Keratinocyte (primary cell): ENCODE results near the gene CHTOP. TPM values are rescaled to one million over a fixed set of nuclear protein-coding genes. Genes with fewer than 3 reads are reported as not detected.
A peak's percentile ranks its signal among the peaks of the same experiment; 100 is the strongest.
"Not testable (repeated sequence)": the region's sequence is repeated elsewhere in the genome, so short reads cannot be mapped to it uniquely, and the experiment has no call there.

Experiments used
- DNase-seq: peaks from one replicate; pipeline ENCODE4 v3.0.0-alpha.2; 2011; ENCODE audit warnings: low read depth, missing footprints, low spot score
- FAIRE-seq: peaks from 2 replicates; lab custom pipeline; 2011; peaks lifted over from hg19 to GRCh38; lab: Jason Lieb, UNC
- H2AFZ ChIP-seq: 2 replicates; pipeline ENCODE4 v1.6.0; 2012; ENCODE audit warnings: low read length, control low read depth, inconsistent platforms; ENCODE audit not compliant: control insufficient read depth
- H3K27ac ChIP-seq: 2 replicates; pipeline ENCODE4 v1.5.1; 2011; ENCODE audit warnings: low read length; ENCODE audit not compliant: control insufficient read depth, insufficient read depth
- H3K27me3 ChIP-seq: 3 replicates; pipeline ENCODE4 v1.6.0; 2011; ENCODE audit warnings: low read length; ENCODE audit not compliant: control insufficient read depth, insufficient read depth; ENCODE audit errors: extremely low read depth
- H3K36me3 ChIP-seq, 2 experiments: 2 replicates in 1 of 2; 3 replicates in 1 of 2; pipeline ENCODE4 v1.5.1; 2011; ENCODE audit warnings: low read length in 2 of 2, mild to moderate bottlenecking in 1 of 2; ENCODE audit not compliant: control insufficient read depth in 2 of 2, insufficient read depth in 2 of 2; ENCODE audit errors: extremely low read depth in 1 of 2
- H3K4me1 ChIP-seq: 3 replicates; pipeline ENCODE4 v1.5.1; 2011; ENCODE audit warnings: low read length; ENCODE audit not compliant: control insufficient read depth, insufficient read depth; ENCODE audit errors: extremely low read depth
- H3K4me2 ChIP-seq: 3 replicates; pipeline ENCODE4 v1.6.0; 2011; ENCODE audit warnings: low read depth, low read length; ENCODE audit not compliant: control insufficient read depth, insufficient read depth; ENCODE audit errors: extremely low read depth
- H3K4me3 ChIP-seq, 3 experiments: fragments of 200-600 bp in 1 of 3; sonication (generic) in 1 of 3; 2 replicates in 2 of 3; 3 replicates in 1 of 3; pipeline ENCODE4 v1.5.1; 2011 to 2016; ENCODE audit warnings: low read length in 3 of 3, mild to moderate bottlenecking in 3 of 3, control low read depth in 2 of 3, inconsistent platforms in 1 of 3, low read depth in 1 of 3, mixed read lengths in 1 of 3, mixed run types in 1 of 3, moderate library complexity in 1 of 3; ENCODE audit not compliant: control insufficient read depth in 2 of 3, insufficient read depth in 2 of 3; ENCODE audit errors: extremely low read depth in 1 of 3
- H3K79me2 ChIP-seq: 2 replicates; pipeline ENCODE4 v1.6.0; 2012; ENCODE audit warnings: low read length; ENCODE audit not compliant: control insufficient read depth, insufficient read depth
- H3K9ac ChIP-seq: 3 replicates; pipeline ENCODE4 v1.6.0; 2011; ENCODE audit warnings: low read length; ENCODE audit not compliant: control insufficient read depth, insufficient read depth; ENCODE audit errors: extremely low read depth
- H3K9me1 ChIP-seq: 3 replicates; pipeline ENCODE4 v1.6.0; 2011; ENCODE audit warnings: low read length; ENCODE audit not compliant: control insufficient read depth, insufficient read depth; ENCODE audit errors: extremely low read depth
- H3K9me3 ChIP-seq: 2 replicates; pipeline ENCODE4 v1.5.1; 2012; ENCODE audit warnings: low read depth, low read length; ENCODE audit not compliant: control insufficient read depth
- H4K20me1 ChIP-seq: 3 replicates; pipeline ENCODE4 v1.6.0; 2011; ENCODE audit warnings: low read length; ENCODE audit not compliant: control insufficient read depth, insufficient read depth; ENCODE audit errors: extremely low read depth
- CTCF ChIP-seq, 3 experiments: IDR thresholded peaks in 1 of 3; conservative IDR thresholded peaks in 1 of 3; optimal IDR thresholded peaks in 1 of 3; 2 replicates in 2 of 3; 3 replicates in 1 of 3; pipeline versions ENCODE3 to v1.5.1; 2011; ENCODE audit warnings: low read length in 3 of 3, mild to moderate bottlenecking in 3 of 3, moderate library complexity in 2 of 3, control low read depth in 1 of 3, inconsistent platforms in 1 of 3; ENCODE audit not compliant: insufficient read depth in 2 of 3; ENCODE audit errors: extremely low read depth in 1 of 3
- EZH2 ChIP-seq: IDR thresholded peaks from one replicate; pipeline ENCODE4 v1.6.1; 2012; ENCODE audit warnings: inconsistent platforms, mild to moderate bottlenecking, low read length, moderate library complexity
- dilution Hi-C: fragments of 300-500 bp; cut with MboI; formaldehyde crosslinking; loops from one replicate; pipeline ENCODE4 v1.7.0; 2020; ENCODE audit warnings: low sequenced_read_pairs; ENCODE audit not compliant: extremely low pct_ligation_motif_present
- polyA plus RNA-seq, 5 experiments: library from polyadenylated mRNA; depleted of rRNA in 3 of 5; stranded (reverse) in 3 of 5; stranded (forward) in 1 of 5; unstranded in 1 of 5; fragments of >200 nt; gene quantifications; 1 replicate in 1 of 5; 2 replicates in 3 of 5; 3 replicates in 1 of 5; pipeline versions ENCODE4 v1.2.1 to v1.2.3, GENCODE V29; 2011 to 2012; ENCODE audit warnings: missing spikeins in 2 of 5, low read depth in 1 of 5, low replicate concordance in 1 of 5

The CHTOP gene
- polyA plus RNA-seq, 1 donor (not counting 4 experiments of a cell fraction or from before 2014, with no cell fraction given): 68.6 TPM

GRCh38 chr1:153667439-153667838, 33.6 kb downstream of the CHTOP start:
- H3K9me1 ChIP-seq: no peaks in the 10 kb centered on the region
- TF ChIP-seq CTCF (optimal IDR thresholded peaks at IDR 0.05 in 1 of 3, IDR thresholded peaks at IDR 0.05 in 1 of 3, conservative IDR thresholded peaks at IDR 0.05 in 1 of 3; ENCODE audit: extremely low read depth in 1 of 3, insufficient read depth in 2 of 3, low read length in 3 of 3) (no peak), EZH2 (no peak)
- H3K4me1 ChIP-seq: peaks cover 10% of the 10 kb centered on the region
- H3K9me3 ChIP-seq: no peaks in the 10 kb centered on the region
- peaks cover 32 to 63% of the 10 kb centered on the region in 2 experiments for H3K36me3 ChIP-seq
- no peak overlapping the region for H2AFZ ChIP-seq
- dilution Hi-C loops: no loop called here
- DNase-seq: no peak
- no peak overlapping the region for H3K9ac ChIP-seq
- H3K4me2 ChIP-seq: no peak overlapping the region
- FAIRE-seq: no peak
- no peaks in the 10 kb centered on the region for H4K20me1 ChIP-seq
- no peak overlapping the region for H3K4me3 ChIP-seq
- H3K27me3 ChIP-seq: no peaks in the 10 kb centered on the region
- H3K79me2 ChIP-seq: peaks cover 34% of the 10 kb centered on the region
- H3K27ac ChIP-seq: no peak overlapping the region

GRCh38 chr1:153668672-153669071, 34.8 kb downstream of the CHTOP start:
- H3K36me3 ChIP-seq: peaks cover 29 to 53% of the 10 kb centered on the region in 2 experiments
- not testable (repeated sequence) for H3K4me2 ChIP-seq, FAIRE-seq

GRCh38 chr1:153669606-153670005, 35.7 kb downstream of the CHTOP start:
- Histone ChIP-seq H3K27me3 (no peaks in the 10 kb centered on the region), H2AFZ (no peak overlapping the region), H3K4me3 (peak overlapping the region; percentile 94 to 100 (median 96)), H3K79me2 (peaks cover 34% of the 10 kb centered on the region), H3K4me2 (peak overlapping the region; percentile 98), H3K9me1 (no peaks in the 10 kb centered on the region), H3K9ac (peak overlapping the region; percentile 98), H3K27ac (no peak overlapping the region), H3K36me3 (peaks cover 24 to 43% of the 10 kb centered on the region in 2 experiments), H3K9me3 (no peaks in the 10 kb centered on the region), H4K20me1 (no peaks in the 10 kb centered on the region), H3K4me1 (peaks cover 10% of the 10 kb centered on the region)
- FAIRE-seq: no peak
- DNase-seq: no peak
- dilution Hi-C loops: no loop called here
- no peak for TF ChIP-seq CTCF (optimal IDR thresholded peaks at IDR 0.05 in 1 of 3, IDR thresholded peaks at IDR 0.05 in 1 of 3, conservative IDR thresholded peaks at IDR 0.05 in 1 of 3; ENCODE audit: extremely low read depth in 1 of 3, insufficient read depth in 2 of 3, low read length in 3 of 3)

More at GRCh38 chr1:153668672-153669071, 34.8 kb downstream of the CHTOP start:
- Histone ChIP-seq H3K4me1 (peaks cover 10% of the 10 kb centered on the region), H3K79me2 (peaks cover 34% of the 10 kb centered on the region)
- H3K9me3 ChIP-seq, H3K27ac ChIP-seq, H3K27me3 ChIP-seq, dilution Hi-C loops, H4K20me1 ChIP-seq, H3K9ac ChIP-seq, H3K4me3 ChIP-seq, H3K9me1 ChIP-seq, H2AFZ ChIP-seq, DNase-seq: not testable (repeated sequence)
